CD4-positive, alpha-beta memory T cell (primary cell): ENCODE results near the gene REPIN1. TPM values are rescaled to one million over a fixed set of nuclear protein-coding genes. Genes with fewer than 3 reads are reported as not detected.

Experiments
- CTCF ChIA-PET: fragments of 350-600 bp; sonication (Branson Sonifier 250); formaldehyde crosslinking; loops from one replicate; lab custom pipeline; 2021; ENCODE audit warnings: inconsistent platforms; ENCODE audit not compliant: partially characterized antibody; lab: Charles Lee
- POLR2A ChIA-PET: fragments of 350-600 bp; sonication (Branson Sonifier 250); formaldehyde crosslinking; loops from one replicate; lab custom pipeline; 2021; ENCODE audit not compliant: partially characterized antibody; lab: Charles Lee
- DNase-seq, 5 donors: peaks; one replicate each; pipeline versions ENCODE4 v3.0.0 to v3.0.0-alpha.2; 2020 to 2022; ENCODE audit warnings: mixed read lengths in 1 of 5
- H3K27ac ChIP-seq: one replicate; pipeline ENCODE4 v1.7.0; 2013; ENCODE audit warnings: low read depth, low read length
- H3K27me3 ChIP-seq: 2 replicates; pipeline ENCODE4 v1.7.0; 2013; ENCODE audit warnings: mild to moderate bottlenecking, low read length, moderate library complexity; ENCODE audit not compliant: insufficient read depth
- H3K36me3 ChIP-seq: 2 replicates; pipeline ENCODE4 v1.7.0; 2013; ENCODE audit warnings: mild to moderate bottlenecking, low read length, moderate library complexity; ENCODE audit not compliant: insufficient read depth
- H3K4me1 ChIP-seq: 2 replicates; pipeline ENCODE4 v1.7.0; 2013; ENCODE audit warnings: mild to moderate bottlenecking, low read length, moderate library complexity; ENCODE audit not compliant: insufficient read depth
- H3K4me3 ChIP-seq, 2 donors: one replicate each; pipeline ENCODE4 v1.7.0; 2013; ENCODE audit warnings: low read length in 2 of 2, mild to moderate bottlenecking in 1 of 2
- H3K9me3 ChIP-seq, 2 donors: one replicate each; pipeline ENCODE4 v1.7.0; 2013; ENCODE audit warnings: low read length in 2 of 2, control low read depth in 1 of 2; ENCODE audit not compliant: control insufficient read depth in 1 of 2
- H3K27ac Mint-ChIP-seq, 7 donors: one replicate each; pipeline ENCODE4 v1.8.0; 2020 to 2021; ENCODE audit warnings: mixed read lengths in 7 of 7, mild to moderate bottlenecking in 6 of 7, inconsistent platforms in 3 of 7, moderate library complexity in 3 of 7
- H3K27me3 Mint-ChIP-seq, 2 donors: one replicate each; pipeline ENCODE4 v1.8.0; 2020 to 2021; ENCODE audit warnings: mixed read lengths in 2 of 2
- H3K36me3 Mint-ChIP-seq, 2 donors: one replicate each; pipeline ENCODE4 v1.8.0; 2020 to 2021; ENCODE audit warnings: mixed read lengths in 2 of 2, inconsistent platforms in 1 of 2, mild to moderate bottlenecking in 1 of 2
- H3K4me1 Mint-ChIP-seq, 4 donors: one replicate each; pipeline ENCODE4 v1.8.0; 2020 to 2021; ENCODE audit warnings: mixed read lengths in 4 of 4, mild to moderate bottlenecking in 1 of 4
- H3K4me3 Mint-ChIP-seq, 8 donors: one replicate each; pipeline ENCODE4 v1.8.0; 2020 to 2021; ENCODE audit warnings: mixed read lengths in 8 of 8, mild to moderate bottlenecking in 7 of 8, moderate library complexity in 6 of 8, inconsistent platforms in 3 of 8
- H3K9me3 Mint-ChIP-seq, 8 donors: one replicate each; pipeline ENCODE4 v1.8.0; 2020 to 2021; ENCODE audit warnings: mixed read lengths in 8 of 8, mild to moderate bottlenecking in 5 of 8, inconsistent platforms in 3 of 8, moderate library complexity in 1 of 8
- intact Hi-C: fragments of 100-400 bp; cut with micrococcal nuclease; formaldehyde crosslinking; loops from one replicate; pipeline ENCODE4 v1.15.1; 2023
- polyA plus RNA-seq, 2 donors: library from polyadenylated mRNA; unstranded; fragments of 300-500 nt; fragmentation: Illumina TruSeq; gene quantifications; one replicate each; pipeline ENCODE4 v1.2.3, GENCODE V29; 2021
- total RNA-seq, 2 experiments: library from RNA; stranded (reverse); gene quantifications; one replicate each; pipeline ENCODE4 v1.2.3, GENCODE V29; 2021

REPIN1 gene
- total and polyA plus RNA-seq, 4 experiments from 2014 or later, result 29.4 to 78.5 (median 67.1) TPM

GRCh38 chr7:150378853-150379440, 10.3 kb downstream of the REPIN1 start, which contains the start of gene ZNF775:
TSS of gene ZNF775 (plus strand) at chr7:150379330. CDS start at chr7:150388471, 9,141 bp downstream.
- Histone ChIP-seq H3K27ac (peak within 1 kb of the TSS; percentile 71), H3K9me3 (no peaks in the 10 kb centered on the region), H3K27me3 (no peaks in the 10 kb centered on the region), H3K4me1 (peaks cover 38% of the 10 kb centered on the region), H3K4me3 (peak within 1 kb of the TSS; percentile 89), H3K36me3 (no peaks in the 10 kb centered on the region)
- Mint-ChIP-seq H3K4me3 (peak within 1 kb of the TSS; percentile 85 to 92 (median 90)), H3K27me3 (no peaks in the 10 kb centered on the region), H3K4me1 (peaks cover 26 to 67% (median 44%) of the 10 kb centered on the region in 4 donors), H3K36me3 (peaks cover 0 to 8% of the 10 kb centered on the region in 2 donors), H3K9me3 (no peaks in the 10 kb centered on the region), H3K27ac (peak within 1 kb of the TSS; percentile 74 to 93 (median 87))
- peak; percentile 89 to 94 (median 91) for DNase-seq
- CTCF ChIA-PET, result interaction anchor here (1.0 to 2.6 kb wide), 5 partner anchors 10 to 43 kb away, joined by 3 to 19 read pairs (median 14); partner anchors contain the start of gene REPIN1
- intact Hi-C loops, result loop anchor here (1.0 to 2.0 kb wide), 5 partner anchors 11 to 56 kb away; partner anchors contain the start of genes ACTR3C, LRRC61 and REPIN1
- POLR2A ChIA-PET, result interaction anchor here (1.0 to 3.1 kb wide), 9 partner anchors 10 to 377 kb away, joined by 3 to 55 read pairs (median 5); partner anchors contain the start of genes ACTR3C, GIMAP8, LRRC61 and REPIN1

- peaks cover 38% of the 10 kb centered on the region for H3K4me1 ChIP-seq
Measured at GRCh38 chr7:150379441-150380379, 11.1 kb downstream of the REPIN1 start.

GRCh38 chr7:150380463-150380862, 11.8 kb downstream of the REPIN1 start:
- DNase-seq, result no peak
- Histone ChIP-seq H3K27ac (no peak overlapping the region), H3K27me3 (no peaks in the 10 kb centered on the region), H3K4me1 (peaks cover 38% of the 10 kb centered on the region), H3K9me3 (no peaks in the 10 kb centered on the region), H3K4me3 (no peak overlapping the region), H3K36me3 (no peaks in the 10 kb centered on the region)
- Mint-ChIP-seq H3K9me3 (no peaks in the 10 kb centered on the region), H3K4me3 (peak overlapping the region; percentile 29 to 92 (median 86)), H3K4me1 (peaks cover 25 to 55% (median 38%) of the 10 kb centered on the region in 4 donors), H3K27ac (peak overlapping the region in 4 of 7 donors; percentile 30 to 84 (median 73)), H3K27me3 (no peaks in the 10 kb centered on the region), H3K36me3 (peaks cover 0 to 4% of the 10 kb centered on the region in 2 donors)
- intact Hi-C loops, result no loop called here
- ChIA-PET CTCF (interaction anchor here (1.4 kb wide), 1 partner anchor 13 kb away, joined by 4 read pairs; no protein-coding TSS in a partner anchor), POLR2A (interaction anchor here (1.0 to 1.9 kb wide), 3 partner anchors 11 to 26 kb away, joined by 3 to 14 read pairs (median 8); partner anchors contain the start of gene REPIN1)

More at GRCh38 chr7:150379441-150380379, 11.1 kb downstream of the REPIN1 start:
- Mint-ChIP-seq H3K27me3 (no peaks in the 10 kb centered on the region), H3K4me3 (peak overlapping the region; percentile 85 to 92 (median 90)), H3K4me1 (peaks cover 26 to 61% (median 42%) of the 10 kb centered on the region in 4 donors), H3K9me3 (no peaks in the 10 kb centered on the region), H3K27ac (peak overlapping the region; percentile 72 to 93 (median 86)), H3K36me3 (peaks cover 0 to 4% of the 10 kb centered on the region in 2 donors)
- Histone ChIP-seq H3K36me3 (no peaks in the 10 kb centered on the region), H3K4me3 (peak overlapping the region; percentile 89), H3K27ac (peak overlapping the region; percentile 63), H3K9me3 (no peaks in the 10 kb centered on the region), H3K27me3 (no peaks in the 10 kb centered on the region)
- POLR2A ChIA-PET, result interaction anchor here (1.0 to 3.1 kb wide), 8 partner anchors 11 to 30 kb away, joined by 3 to 55 read pairs (median 10); partner anchors contain the start of gene REPIN1
- CTCF ChIA-PET, result interaction anchor here (1.4 to 2.6 kb wide), 3 partner anchors 11 to 24 kb away, joined by 4 to 19 read pairs (median 14); partner anchors contain the start of gene REPIN1
- intact Hi-C loops, result loop anchor here (1.0 to 2.0 kb wide), 5 partner anchors 11 to 57 kb away; partner anchors contain the start of genes ACTR3C, LRRC61 and REPIN1
- no peak for DNase-seq

- Histone ChIP-seq H3K27me3 (no peaks in the 10 kb centered on the region), H3K4me3 (no peak overlapping the region), H3K36me3 (no peaks in the 10 kb centered on the region), H3K9me3 (no peaks in the 10 kb centered on the region), H3K27ac (no peak overlapping the region), H3K4me1 (peaks cover 33% of the 10 kb centered on the region)
- peaks cover 0 to 3% of the 10 kb centered on the region in 2 donors for H3K36me3 Mint-ChIP-seq
- H3K27me3 Mint-ChIP-seq, result no peaks in the 10 kb centered on the region
- peaks cover 20 to 50% (median 33%) of the 10 kb centered on the region in 4 donors for H3K4me1 Mint-ChIP-seq
- peak overlapping the region in 3 of 7 donors; percentile 48 to 72 (median 51) for H3K27ac Mint-ChIP-seq
- ChIA-PET CTCF (interaction anchor here (1.4 kb wide), 1 partner anchor 14 kb away, joined by 4 read pairs; no protein-coding TSS in a partner anchor), POLR2A (interaction anchor here (1.7 to 1.9 kb wide), 2 partner anchors 12 to 25 kb away, joined by 8 to 14 read pairs; partner anchors contain the start of gene REPIN1)
- no peak for DNase-seq
- no peaks in the 10 kb centered on the region for H3K9me3 Mint-ChIP-seq
- intact Hi-C loops, result no loop called here
- peak overlapping the region in 4 of 8 donors; percentile 23 to 89 (median 46) for H3K4me3 Mint-ChIP-seq
Measured at GRCh38 chr7:150381096-150381495, 12.5 kb downstream of the REPIN1 start.

GRCh38 chr7:150381785-150382122, 13.1 kb downstream of the REPIN1 start:
- Histone ChIP-seq H3K27ac (no peak overlapping the region), H3K4me3 (no peak overlapping the region)
- POLR2A ChIA-PET, result no interaction called here

GRCh38 chr7:150382123-150382843, 13.7 kb downstream of the REPIN1 start:
- Histone ChIP-seq H3K27me3 (no peaks in the 10 kb centered on the region), H3K4me3 (no peak overlapping the region), H3K36me3 (no peaks in the 10 kb centered on the region), H3K9me3 (no peaks in the 10 kb centered on the region), H3K27ac (no peak overlapping the region), H3K4me1 (peaks cover 26% of the 10 kb centered on the region)
- no peaks in the 10 kb centered on the region for H3K27me3 Mint-ChIP-seq
- H3K36me3 Mint-ChIP-seq, result peaks cover 0 to 2% of the 10 kb centered on the region in 2 donors
- ChIA-PET POLR2A (no interaction called here), CTCF (no interaction called here)
- intact Hi-C loops, result no loop called here
- no peaks in the 10 kb centered on the region for H3K9me3 Mint-ChIP-seq
- H3K4me3 Mint-ChIP-seq, result peak overlapping the region in 4 of 8 donors; percentile 8 to 18 (median 16)
- no peak for DNase-seq
- peaks cover 17 to 42% (median 28%) of the 10 kb centered on the region in 4 donors for H3K4me1 Mint-ChIP-seq
- peak overlapping the region in 4 of 7 donors; percentile 13 to 43 (median 30) for H3K27ac Mint-ChIP-seq

More at GRCh38 chr7:150381785-150382122, 13.1 kb downstream of the REPIN1 start:
- no peak overlapping the region for H3K4me3 Mint-ChIP-seq
- no peaks in the 10 kb centered on the region for H3K27me3 Mint-ChIP-seq
- no peaks in the 10 kb centered on the region for H3K27me3 ChIP-seq
- no peaks in the 10 kb centered on the region for H3K9me3 ChIP-seq
- no peak for DNase-seq
- intact Hi-C loops, result no loop called here
- H3K36me3 Mint-ChIP-seq, result peaks cover 0 to 2% of the 10 kb centered on the region in 2 donors
- peaks cover 17 to 44% (median 28%) of the 10 kb centered on the region in 4 donors for H3K4me1 Mint-ChIP-seq
- CTCF ChIA-PET, result no interaction called here
- no peak overlapping the region for H3K27ac Mint-ChIP-seq
- H3K4me1 ChIP-seq, result peaks cover 26% of the 10 kb centered on the region
- H3K36me3 ChIP-seq, result no peaks in the 10 kb centered on the region
- no peaks in the 10 kb centered on the region for H3K9me3 Mint-ChIP-seq
